Bone marrow (tissue), 2 donors: ENCODE data around the gene CTPS2.
"Not testable (repeated sequence)": the region's sequence is repeated elsewhere in the genome, so short reads cannot be mapped to it uniquely, and the experiment has no call there.

Experiments used
- DNase-seq, 2 donors: peaks; one replicate each; lab custom pipeline; 2025; lab: John Stamatoyannopoulos, UW

The CTPS2 gene

DNA sequence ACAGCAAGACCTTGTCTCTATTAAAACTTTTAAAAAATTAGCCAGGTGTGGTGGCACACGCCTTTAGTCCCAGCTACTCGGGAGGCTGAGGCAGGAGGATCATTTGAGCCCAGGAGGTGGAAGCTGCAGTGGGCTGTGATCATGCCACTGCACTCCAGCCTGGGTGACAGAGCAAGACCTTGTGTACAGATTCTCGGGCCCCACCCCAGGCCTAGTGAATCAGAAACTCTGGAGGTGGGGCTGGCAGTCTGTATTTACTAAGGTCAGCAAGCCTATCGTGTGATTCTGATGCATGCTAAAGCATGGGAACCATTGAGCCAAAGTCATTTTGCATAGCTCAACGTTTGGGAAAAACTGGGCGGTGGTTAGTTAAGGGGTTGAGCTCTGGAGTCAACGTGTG, 59.0 kb downstream of the CTPS2 start:
- DNase-seq = no peak

DNA sequence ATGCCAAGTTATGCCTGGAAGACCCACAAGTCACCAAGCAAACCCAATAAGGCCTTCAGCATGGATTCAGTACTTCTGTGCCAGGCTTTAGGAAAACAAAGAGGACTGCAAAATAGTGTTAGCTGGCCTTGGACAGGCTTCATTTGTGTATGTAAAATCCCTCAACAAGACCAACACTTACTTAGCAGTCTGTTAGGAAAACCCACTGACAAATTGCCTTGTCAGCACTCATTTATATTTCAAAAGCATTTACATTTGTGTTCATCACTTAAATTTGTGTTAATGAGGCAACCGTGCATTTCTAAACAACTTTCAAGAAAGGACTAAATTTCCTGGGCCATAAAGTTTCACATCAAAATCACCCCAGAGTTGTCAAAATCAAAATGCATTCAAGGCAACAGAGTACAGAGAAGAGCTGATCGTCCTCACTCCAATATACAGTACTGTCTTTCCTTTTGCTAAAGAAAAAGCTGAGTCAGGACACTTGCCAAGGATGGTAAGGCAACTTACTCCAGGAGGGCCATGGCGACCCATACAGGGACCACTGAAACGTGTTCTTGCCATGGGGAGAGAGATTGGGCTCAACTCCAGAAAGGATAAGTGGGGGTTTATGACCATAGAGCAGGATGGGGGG, 61.0 kb downstream of the CTPS2 start:
- DNase-seq = no peak

DNA sequence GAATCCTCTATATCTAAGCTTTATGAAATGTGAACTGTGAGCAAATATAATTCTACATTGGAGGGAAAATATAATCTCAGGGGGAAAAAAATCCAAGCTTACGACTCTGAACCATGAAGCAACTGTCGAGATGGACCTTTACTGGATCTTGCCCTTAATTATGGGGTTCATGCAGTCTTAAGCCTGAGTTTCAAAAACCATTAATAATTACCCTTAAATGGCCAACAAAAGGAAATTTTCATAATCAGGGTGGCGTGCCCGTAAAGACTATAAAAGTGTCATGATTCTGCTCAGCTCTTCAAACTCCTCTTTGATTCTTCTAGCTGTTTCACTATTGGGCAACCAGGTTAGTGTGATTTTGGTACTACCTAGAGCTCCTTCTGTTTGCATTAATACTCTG, 62.6 kb downstream of the CTPS2 start, which contains the start of gene S100G:
S100G (plus strand) TSS at position 301 of the 400 bp plus-strand sequence. CDS start 849 bp downstream, outside the sequence.
- DNase-seq = no peak

DNA sequence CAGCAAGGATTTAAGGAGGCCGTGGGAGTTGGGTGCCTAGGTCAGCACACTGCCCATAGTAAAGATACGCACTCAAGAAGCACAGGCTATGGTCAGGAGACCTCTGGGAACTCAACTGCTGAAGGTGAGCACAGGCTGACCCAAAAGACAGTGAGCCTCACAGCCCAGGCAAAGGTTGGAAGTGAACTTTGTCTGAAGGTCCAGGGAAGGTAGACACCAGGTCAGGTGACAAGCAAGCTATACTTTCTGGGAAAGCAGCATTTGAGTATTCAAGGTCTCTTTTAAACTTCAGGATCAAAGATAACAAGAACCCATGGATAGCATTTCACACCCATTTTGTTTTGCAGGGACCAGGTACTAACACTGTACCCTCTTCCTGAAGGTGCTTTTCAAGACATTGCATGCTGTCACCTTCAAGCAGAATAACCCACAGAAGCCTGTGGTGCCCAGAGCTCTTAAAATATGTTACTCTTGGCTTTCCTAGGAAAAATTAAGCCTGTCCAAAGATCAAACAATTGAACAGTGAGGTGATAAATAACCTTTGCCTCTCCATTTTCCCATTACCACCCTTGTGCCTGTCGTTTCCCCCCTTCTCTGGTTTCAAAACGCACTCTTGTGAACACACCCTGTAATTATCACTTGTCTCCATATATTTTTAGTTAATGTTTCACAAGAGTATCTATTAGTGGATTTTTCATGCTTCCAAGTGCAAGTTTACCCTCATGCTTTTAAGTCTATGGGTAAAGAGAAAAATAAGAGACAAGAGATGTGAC, 65.9 kb downstream of the CTPS2 start:
- no peak for DNase-seq

- no peak for DNase-seq
Observed at GRCh38 chrX:16643176-16643575, 69.3 kb downstream of the CTPS2 start.

DNA sequence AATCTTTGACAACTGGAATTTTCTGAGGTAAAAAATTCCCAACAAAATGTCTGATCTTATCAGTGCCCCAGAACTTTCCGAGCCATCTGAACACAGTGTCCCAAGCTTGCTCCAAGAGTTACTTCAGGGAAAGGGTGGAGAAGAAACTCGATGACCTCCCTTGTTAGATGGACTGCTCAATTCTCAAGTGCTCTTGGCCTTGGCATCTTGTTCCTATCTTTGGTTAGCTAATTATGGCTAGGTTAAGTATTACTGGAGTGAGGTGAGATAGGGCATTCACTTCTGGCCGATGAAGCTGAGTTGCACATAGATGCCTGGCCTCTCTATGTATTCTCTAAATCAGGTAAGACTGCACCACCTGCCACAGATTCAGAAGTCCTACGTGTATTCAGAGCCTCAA, 71.6 kb downstream of the CTPS2 start:
- DNase-seq = no peak

- no peak for DNase-seq
Observed at GRCh38 chrX:16639966-16640365, 72.5 kb downstream of the CTPS2 start.

DNA sequence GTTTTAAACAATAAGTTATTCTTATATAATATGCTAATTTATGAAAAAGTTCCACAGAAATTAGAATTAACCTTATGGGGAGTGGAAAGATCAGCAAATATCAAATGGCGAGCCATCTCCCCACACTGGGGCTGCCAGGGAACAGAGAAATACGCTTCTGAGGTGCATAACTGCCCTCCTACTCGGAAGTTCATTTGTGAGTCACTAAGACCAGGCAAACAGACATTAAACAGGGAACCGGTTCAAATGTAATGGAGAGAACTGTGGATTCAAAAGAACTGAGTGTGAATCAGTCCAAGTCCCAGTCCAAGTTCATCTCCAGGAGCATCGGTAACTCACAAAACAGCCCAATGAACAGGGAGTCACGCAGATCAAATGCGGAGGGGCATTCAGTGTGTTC, 73.9 kb downstream of the CTPS2 start:
- DNase-seq = no peak

DNA sequence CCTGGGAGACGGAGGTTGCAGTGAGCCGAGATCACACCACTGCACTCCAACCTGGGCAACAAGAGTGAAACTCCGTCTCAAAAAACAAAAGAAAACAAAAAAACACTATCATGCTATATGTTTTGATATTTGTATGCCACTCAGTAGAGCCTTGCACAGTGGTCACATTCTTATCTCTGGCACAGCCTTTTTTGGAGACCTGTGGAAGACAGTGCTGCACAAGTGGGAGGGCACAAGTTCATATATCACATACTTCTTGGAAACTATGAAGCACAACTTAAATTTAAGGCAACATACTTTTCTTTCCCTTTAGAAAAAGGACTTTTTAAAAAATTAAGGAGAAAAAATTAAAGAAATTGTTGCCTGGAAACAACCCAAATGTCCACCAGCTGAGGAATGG, 76.9 kb downstream of the CTPS2 start:
- no peak for DNase-seq

- no peak for DNase-seq
Observed at GRCh38 chrX:16635040-16635439, 77.4 kb downstream of the CTPS2 start.

GRCh38 chrX:16633754-16634153, 78.7 kb downstream of the CTPS2 start:
- DNase-seq = no peak

DNA sequence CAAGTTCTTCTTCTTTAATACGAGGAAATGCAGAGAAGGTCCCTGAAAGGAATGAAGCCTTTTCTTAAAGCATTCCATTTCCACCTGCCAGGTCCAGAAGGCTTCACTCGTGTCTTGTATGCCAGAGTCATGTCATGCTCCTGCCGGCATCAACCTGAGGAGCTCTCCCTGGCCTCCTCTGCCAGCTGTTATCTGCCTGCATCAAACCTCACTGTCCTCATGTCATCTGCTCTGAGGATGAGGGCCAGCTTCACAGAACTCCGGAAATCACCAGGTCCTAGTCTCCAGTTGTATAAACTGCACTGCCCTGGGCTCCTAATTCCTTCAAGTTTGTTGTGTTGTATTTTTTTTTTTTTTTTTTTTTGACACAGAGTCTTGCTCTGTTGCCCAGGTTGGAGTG, 82.6 kb downstream of the CTPS2 start:
- no peak for DNase-seq

DNA sequence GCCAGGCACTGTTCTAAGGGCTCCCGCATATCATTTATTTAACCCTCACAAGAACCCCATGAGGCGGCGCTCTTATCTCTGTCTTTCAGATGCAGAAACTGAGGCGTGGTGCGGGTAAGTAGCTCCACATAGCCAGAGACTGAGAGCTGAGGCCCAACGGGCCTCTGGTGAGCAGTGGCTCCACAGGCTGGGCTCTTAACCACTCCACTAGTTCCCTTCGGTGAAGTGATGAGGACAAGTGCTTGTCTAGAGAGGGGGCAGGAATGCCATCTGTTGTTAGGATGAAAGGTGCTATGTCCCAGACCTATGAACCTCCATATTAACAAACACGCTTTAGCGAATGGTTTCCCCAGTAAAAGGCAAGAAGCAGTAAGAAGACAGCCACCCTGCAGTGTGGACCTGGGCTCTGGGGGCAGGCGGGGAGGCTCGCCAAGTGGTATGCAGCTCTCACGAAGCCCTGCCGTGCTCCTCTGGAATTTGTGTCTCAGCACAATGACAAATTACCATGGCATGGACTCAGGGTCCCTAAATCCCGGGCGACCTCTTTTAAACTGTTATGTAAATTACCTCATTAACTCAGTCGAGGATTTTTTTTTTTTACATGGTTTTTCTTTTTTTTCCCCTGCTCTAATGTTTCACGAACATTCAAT, 83.4 kb downstream of the CTPS2 start:
- DNase-seq = no peak

DNA sequence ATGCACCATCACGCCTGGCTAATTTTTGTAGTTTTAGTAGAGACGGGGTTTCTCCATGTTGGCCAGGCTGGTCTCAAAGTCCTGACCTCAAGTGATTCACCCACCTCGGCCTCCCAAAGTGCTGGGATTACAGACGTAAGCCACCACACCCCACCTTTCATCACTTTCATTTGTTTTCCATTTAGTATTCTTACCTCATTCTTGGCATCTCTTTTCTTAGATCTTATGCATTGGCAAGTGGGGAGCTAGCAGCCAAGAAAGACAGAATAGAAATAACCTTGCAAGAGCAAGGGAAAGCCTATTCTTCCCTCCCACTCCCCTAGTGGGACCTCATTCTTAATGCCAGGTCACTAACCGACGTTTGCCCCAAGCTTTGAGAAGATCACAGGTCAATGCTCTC, 84.0 kb downstream of the CTPS2 start:
- DNase-seq = not testable (repeated sequence)

DNA sequence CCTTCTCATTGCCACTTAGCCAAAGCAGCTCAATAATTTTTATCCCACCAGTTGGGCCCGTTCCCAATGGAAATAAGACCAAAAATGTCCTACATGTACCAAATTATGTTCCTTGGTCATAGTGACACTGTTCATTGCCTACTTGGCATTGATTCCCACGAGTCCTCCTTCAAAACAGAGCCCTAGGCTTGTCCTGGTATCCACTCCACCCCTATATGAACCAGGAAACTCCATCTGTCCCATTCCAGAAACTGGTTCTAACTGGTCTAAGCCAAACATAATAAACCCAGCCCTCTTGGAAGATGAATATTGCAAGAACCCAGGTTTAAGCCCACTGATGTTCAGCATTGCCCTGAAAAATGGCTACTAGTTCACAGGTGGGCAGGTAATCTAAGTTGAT, 93.4 kb downstream of the CTPS2 start:
- DNase-seq = no peak

GRCh38 chrX:16618422-16618821, 94.0 kb downstream of the CTPS2 start:
- DNase-seq = no peak

GRCh38 chrX:16617382-16617781, 95.1 kb downstream of the CTPS2 start:
- no peak for DNase-seq

- DNase-seq = no peak
Observed at GRCh38 chrX:16612257-16612897, 100.1 kb downstream of the CTPS2 start.

DNA sequence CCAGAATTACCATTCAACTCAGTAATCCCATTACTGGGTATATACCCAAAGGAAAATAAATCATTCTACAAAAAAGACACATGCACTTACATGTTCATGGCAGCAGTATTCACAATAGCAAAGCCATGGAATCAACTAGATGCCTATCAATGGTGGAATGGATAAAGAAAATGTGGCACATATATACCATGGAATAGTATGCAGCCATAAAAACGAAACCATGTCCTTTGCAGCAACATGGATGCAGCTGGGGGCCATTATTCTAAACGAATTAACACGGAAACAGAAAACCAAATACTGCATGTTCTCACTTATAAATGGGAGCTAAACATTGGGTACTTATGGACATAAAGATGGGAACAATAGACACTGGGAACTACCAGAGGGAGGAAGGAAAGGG, 101.8 kb downstream of the CTPS2 start:
- not testable (repeated sequence) for DNase-seq

DNA sequence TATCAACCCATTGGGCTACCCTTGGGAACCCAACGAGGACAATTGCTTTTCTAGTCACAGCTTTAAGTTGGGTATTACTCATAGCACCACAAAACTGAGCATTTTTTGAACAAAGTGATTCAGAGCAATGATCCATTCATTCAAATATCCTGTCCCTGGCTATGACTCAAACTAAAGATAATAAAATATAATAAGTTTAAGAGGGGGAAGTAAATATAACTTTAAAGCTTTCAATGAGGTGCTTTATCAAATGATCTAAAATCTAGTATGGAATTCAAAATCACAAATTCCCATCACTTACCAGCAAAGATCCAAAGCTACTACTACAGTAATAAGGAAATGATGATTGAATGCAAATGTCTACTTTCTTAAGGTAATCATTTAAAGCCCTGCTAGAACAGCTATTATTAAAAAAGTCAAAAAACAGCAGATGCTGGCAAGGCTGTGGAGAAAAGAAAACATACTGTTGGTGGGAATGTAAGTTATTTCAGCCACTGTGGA, 102.3 kb downstream of the CTPS2 start:
- DNase-seq = no peak

GRCh38 chrX:16606142-16606720, 106.2 kb downstream of the CTPS2 start:
- no peak for DNase-seq

GRCh38 chrX:16604337-16604736, 108.1 kb downstream of the CTPS2 start:
- DNase-seq = no peak
